ENCODE results near the gene P2RY1.

The P2RY1 gene

DNA sequence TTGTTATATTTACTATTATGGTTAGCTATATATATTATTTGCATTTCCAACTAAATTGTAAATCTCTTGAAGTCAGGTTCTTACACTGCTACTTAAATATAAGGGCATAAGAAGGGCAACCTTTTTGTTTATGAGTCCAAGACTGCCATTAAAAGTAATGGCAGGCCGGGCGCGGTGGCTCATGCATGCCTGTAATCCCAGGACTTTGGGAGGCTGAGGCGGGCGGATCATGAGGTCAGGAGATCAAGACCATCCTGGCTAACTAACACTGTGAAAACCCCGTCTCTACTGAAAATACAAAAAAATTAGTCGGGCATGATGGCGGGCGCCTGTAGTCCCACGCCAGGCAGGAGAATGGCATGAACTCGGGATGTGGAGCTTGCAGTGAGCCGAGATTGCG is 2.9 kb upstream of the P2RY1 start:
- H3K27ac ChIP-seq, result no peak overlapping the region
- H3K27me3 ChIP-seq, result peaks cover 38% of the 10 kb centered on the region
- no peaks in the 10 kb centered on the region for H3K36me3 ChIP-seq
- H3K9me3 ChIP-seq, result no peaks in the 10 kb centered on the region
- H3K4me1 ChIP-seq (ENCODE audit: control insufficient read depth in 1 of 2, insufficient read depth in 1 of 2, low read depth in 1 of 2, low read length in 1 of 2), result peaks cover 18 to 19% of the 10 kb centered on the region in 2 experiments
- H3K4me3 ChIP-seq (ENCODE audit: low read depth in 1 of 2, low read length in 1 of 2), result no peak overlapping the region
- TF ChIP-seq, protein P1, sequence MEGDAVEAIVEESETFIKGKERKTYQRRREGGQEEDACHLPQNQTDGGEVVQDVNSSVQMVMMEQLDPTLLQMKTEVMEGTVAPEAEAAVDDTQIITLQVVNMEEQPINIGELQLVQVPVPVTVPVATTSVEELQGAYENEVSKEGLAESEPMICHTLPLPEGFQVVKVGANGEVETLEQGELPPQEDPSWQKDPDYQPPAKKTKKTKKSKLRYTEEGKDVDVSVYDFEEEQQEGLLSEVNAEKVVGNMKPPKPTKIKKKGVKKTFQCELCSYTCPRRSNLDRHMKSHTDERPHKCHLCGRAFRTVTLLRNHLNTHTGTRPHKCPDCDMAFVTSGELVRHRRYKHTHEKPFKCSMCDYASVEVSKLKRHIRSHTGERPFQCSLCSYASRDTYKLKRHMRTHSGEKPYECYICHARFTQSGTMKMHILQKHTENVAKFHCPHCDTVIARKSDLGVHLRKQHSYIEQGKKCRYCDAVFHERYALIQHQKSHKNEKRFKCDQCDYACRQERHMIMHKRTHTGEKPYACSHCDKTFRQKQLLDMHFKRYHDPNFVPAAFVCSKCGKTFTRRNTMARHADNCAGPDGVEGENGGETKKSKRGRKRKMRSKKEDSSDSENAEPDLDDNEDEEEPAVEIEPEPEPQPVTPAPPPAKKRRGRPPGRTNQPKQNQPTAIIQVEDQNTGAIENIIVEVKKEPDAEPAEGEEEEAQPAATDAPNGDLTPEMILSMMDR (IDR thresholded peaks at IDR 0.05), result no peak

DNA sequence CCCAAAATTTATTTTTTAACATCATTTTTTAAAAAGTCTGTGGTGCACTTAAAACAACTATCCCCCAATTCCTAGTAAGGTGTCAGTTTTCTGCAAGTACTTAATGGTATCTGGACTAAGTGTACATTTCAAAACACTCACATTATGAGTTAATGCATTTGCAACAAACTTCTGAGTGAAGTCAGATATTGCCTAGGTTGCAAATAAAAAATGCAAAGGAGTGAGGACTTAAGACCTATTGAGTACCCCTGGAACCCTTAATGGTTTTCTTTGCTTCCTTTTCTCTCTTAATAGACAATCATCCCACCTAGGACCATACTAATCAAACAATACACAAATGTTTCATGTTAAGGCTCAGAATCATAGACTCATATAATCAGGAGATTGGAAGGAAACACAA is 1.8 kb upstream of the P2RY1 start:
- Histone ChIP-seq H3K27me3 (peaks cover 38% of the 10 kb centered on the region), H3K4me3 (ENCODE audit: low read depth in 1 of 2, low read length in 1 of 2) (no peak overlapping the region), H3K36me3 (no peaks in the 10 kb centered on the region), H3K4me1 (ENCODE audit: control insufficient read depth in 1 of 2, insufficient read depth in 1 of 2, low read depth in 1 of 2, low read length in 1 of 2) (peaks cover 18 to 19% of the 10 kb centered on the region in 2 experiments), H3K27ac (no peak overlapping the region), H3K9me3 (no peaks in the 10 kb centered on the region)
- TF ChIP-seq, protein P1 (IDR thresholded peaks at IDR 0.05), result no peak

DNA sequence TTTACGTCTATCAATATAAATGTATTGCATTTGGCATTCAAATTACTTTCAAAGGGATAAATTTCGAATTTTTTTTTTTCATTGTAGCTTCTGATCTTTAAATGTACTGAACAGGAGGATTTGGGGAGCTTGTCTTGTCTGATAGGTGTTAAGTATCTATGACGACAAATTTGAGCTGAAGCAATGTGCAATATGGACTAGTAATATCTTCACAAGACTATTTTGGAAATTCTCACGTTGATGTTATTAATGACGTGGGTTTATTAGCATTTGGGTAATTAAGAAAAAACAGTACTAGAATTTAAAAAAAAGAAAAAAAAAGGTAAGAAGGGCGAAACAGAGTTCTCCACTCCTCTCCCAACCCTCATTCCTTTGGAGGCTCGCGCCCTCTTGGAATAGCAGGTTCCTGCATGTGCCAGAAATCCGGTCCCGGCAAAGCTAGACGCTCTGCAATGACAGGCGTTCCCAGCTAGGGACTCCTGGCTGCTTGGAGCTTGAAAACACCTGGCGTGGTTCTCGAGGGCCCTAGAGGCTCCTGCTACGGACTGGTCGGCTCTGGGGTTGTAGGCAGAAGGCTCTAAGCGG is 648 bp upstream of the P2RY1 start:
- peaks cover 38% of the 10 kb centered on the region for H3K27me3 ChIP-seq
- H3K36me3 ChIP-seq, result no peaks in the 10 kb centered on the region
- peaks cover 18 to 19% of the 10 kb centered on the region in 2 experiments for H3K4me1 ChIP-seq (ENCODE audit: control insufficient read depth in 1 of 2, insufficient read depth in 1 of 2, low read depth in 1 of 2, low read length in 1 of 2)
- peak overlapping the region; percentile 55 to 61 for H3K4me3 ChIP-seq (ENCODE audit: low read depth in 1 of 2, low read length in 1 of 2)
- H3K9me3 ChIP-seq, result no peaks in the 10 kb centered on the region
- H3K27ac ChIP-seq, result no peak overlapping the region
- TF ChIP-seq, protein P1 (IDR thresholded peaks at IDR 0.05), result no peak

DNA sequence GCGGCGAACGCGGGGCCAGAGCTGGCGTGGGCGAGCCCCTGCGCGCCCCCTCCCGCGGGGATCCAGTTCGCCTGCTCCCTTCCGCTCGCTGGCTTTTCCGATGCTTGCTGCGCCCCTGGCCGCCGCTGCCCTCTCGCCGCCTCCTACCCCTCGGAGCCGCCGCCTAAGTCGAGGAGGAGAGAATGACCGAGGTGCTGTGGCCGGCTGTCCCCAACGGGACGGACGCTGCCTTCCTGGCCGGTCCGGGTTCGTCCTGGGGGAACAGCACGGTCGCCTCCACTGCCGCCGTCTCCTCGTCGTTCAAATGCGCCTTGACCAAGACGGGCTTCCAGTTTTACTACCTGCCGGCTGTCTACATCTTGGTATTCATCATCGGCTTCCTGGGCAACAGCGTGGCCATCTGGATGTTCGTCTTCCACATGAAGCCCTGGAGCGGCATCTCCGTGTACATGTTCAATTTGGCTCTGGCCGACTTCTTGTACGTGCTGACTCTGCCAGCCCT is 721 bp downstream of the P2RY1 start:
- Histone ChIP-seq H3K9me3 (no peaks in the 10 kb centered on the region), H3K36me3 (no peaks in the 10 kb centered on the region), H3K4me3 (ENCODE audit: low read depth in 1 of 2, low read length in 1 of 2) (peak overlapping the region; percentile 55 to 61), H3K4me1 (ENCODE audit: control insufficient read depth in 1 of 2, insufficient read depth in 1 of 2, low read depth in 1 of 2, low read length in 1 of 2) (peaks cover 18 to 19% of the 10 kb centered on the region in 2 experiments), H3K27ac (no peak overlapping the region), H3K27me3 (peaks cover 38% of the 10 kb centered on the region)
- TF ChIP-seq, protein P1 (IDR thresholded peaks at IDR 0.05), result no peak

DNA sequence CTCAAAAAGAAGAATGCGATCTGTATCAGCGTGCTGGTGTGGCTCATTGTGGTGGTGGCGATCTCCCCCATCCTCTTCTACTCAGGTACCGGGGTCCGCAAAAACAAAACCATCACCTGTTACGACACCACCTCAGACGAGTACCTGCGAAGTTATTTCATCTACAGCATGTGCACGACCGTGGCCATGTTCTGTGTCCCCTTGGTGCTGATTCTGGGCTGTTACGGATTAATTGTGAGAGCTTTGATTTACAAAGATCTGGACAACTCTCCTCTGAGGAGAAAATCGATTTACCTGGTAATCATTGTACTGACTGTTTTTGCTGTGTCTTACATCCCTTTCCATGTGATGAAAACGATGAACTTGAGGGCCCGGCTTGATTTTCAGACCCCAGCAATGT is 1.3 kb downstream of the P2RY1 start:
- Histone ChIP-seq H3K4me3 (ENCODE audit: low read depth in 1 of 2, low read length in 1 of 2) (no peak overlapping the region), H3K36me3 (no peaks in the 10 kb centered on the region), H3K9me3 (no peaks in the 10 kb centered on the region), H3K27ac (no peak overlapping the region), H3K27me3 (peaks cover 38% of the 10 kb centered on the region), H3K4me1 (ENCODE audit: control insufficient read depth in 1 of 2, insufficient read depth in 1 of 2, low read depth in 1 of 2, low read length in 1 of 2) (peaks cover 18 to 19% of the 10 kb centered on the region in 2 experiments)
- TF ChIP-seq, protein P1 (IDR thresholded peaks at IDR 0.05), result no peak

All from neutrophil (primary cell).